ENCODE data around the gene ARHGAP42. TPM values are rescaled to one million over a fixed set of nuclear protein-coding genes. Genes with fewer than 3 reads are reported as not detected.

ARHGAP42 gene
- polyA plus RNA-seq, 3 donors: 0.13 TPM; not detected in 2

DNA sequence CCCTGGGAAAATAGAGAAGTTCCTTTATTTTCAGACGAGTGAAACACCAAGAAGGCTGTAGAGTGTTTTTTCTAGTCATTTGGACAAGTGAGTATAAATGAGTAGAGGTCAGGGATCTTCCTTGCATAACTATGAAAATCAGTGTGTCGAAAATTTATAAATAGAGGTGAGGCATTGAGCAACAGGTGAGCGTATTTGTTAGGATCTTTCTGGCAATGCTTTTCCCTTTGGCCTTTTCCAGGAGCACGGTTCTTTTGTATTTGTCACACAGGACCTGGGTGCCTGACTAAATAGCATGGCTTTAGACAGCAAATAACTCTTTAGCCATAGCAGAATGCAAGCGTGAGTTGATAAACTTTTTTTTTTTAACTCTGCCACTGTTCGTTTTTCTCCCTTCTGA lies 19.6 kb upstream of the ARHGAP42 start:
- no peaks in the 10 kb centered on the region for H3K36me3 Mint-ChIP-seq
- no peak overlapping the region for H3K4me2 ChIP-seq (replicated peaks; ENCODE audit: extremely low read depth, low read length, poor library complexity, severe bottlenecking)
- 80% methylated on average over 2 of the region's 6 CpGs for WGBS (ENCODE audit: insufficient coverage)
- no peaks in the 10 kb centered on the region for H3K79me2 ChIP-seq (ENCODE audit: insufficient read depth, low read length)
- H3K27ac ChIP-seq (ENCODE audit: low read depth in 1 of 2, low read length in 2 of 2): no peak overlapping the region
- no peaks in the 10 kb centered on the region for H3K9me3 ChIP-seq (replicated peaks in 1 of 2; ENCODE audit: control insufficient read depth in 1 of 2, insufficient read depth in 1 of 2, low read length in 2 of 2)
- no peaks in the 10 kb centered on the region for H3K36me3 ChIP-seq (replicated peaks in 1 of 2; ENCODE audit: control insufficient read depth in 1 of 2, insufficient read depth in 2 of 2, low read length in 2 of 2)
- H4K20me1 ChIP-seq (ENCODE audit: insufficient read depth, low read length): no peaks in the 10 kb centered on the region
- intact Hi-C loops (cut with micrococcal nuclease): no loop called here
- no peak overlapping the region for H3K4me3 ChIP-seq (replicated peaks in 1 of 3; ENCODE audit: low read depth in 2 of 3, low read length in 3 of 3)
- no peaks in the 10 kb centered on the region for H3K27me3 ChIP-seq (ENCODE audit: control insufficient read depth in 2 of 2, insufficient read depth in 2 of 2, low read length in 2 of 2)
- peaks cover 0 to 13% (median 0%) of the 10 kb centered on the region in 7 donors for H3K9me3 Mint-ChIP-seq
- H3K27ac Mint-ChIP-seq: no peak overlapping the region
- H2AFZ ChIP-seq (ENCODE audit: insufficient read depth, low read depth, low read length, poor library complexity, severe bottlenecking): no peak overlapping the region
- H3K4me1 ChIP-seq (ENCODE audit: control insufficient read depth in 1 of 2, insufficient read depth in 2 of 2, low read length in 2 of 2): no peaks in the 10 kb centered on the region
- no peak overlapping the region for H3K4me3 Mint-ChIP-seq
- H3K4me1 Mint-ChIP-seq: no peaks in the 10 kb centered on the region
- H3K9ac ChIP-seq (ENCODE audit: insufficient read depth, low read length, poor library complexity, severe bottlenecking): no peak overlapping the region
- H3K27me3 Mint-ChIP-seq (ENCODE audit: low read depth in 3 of 3): no peaks in the 10 kb centered on the region
- DNase-seq: no peak
- TF ChIP-seq, protein P1, sequence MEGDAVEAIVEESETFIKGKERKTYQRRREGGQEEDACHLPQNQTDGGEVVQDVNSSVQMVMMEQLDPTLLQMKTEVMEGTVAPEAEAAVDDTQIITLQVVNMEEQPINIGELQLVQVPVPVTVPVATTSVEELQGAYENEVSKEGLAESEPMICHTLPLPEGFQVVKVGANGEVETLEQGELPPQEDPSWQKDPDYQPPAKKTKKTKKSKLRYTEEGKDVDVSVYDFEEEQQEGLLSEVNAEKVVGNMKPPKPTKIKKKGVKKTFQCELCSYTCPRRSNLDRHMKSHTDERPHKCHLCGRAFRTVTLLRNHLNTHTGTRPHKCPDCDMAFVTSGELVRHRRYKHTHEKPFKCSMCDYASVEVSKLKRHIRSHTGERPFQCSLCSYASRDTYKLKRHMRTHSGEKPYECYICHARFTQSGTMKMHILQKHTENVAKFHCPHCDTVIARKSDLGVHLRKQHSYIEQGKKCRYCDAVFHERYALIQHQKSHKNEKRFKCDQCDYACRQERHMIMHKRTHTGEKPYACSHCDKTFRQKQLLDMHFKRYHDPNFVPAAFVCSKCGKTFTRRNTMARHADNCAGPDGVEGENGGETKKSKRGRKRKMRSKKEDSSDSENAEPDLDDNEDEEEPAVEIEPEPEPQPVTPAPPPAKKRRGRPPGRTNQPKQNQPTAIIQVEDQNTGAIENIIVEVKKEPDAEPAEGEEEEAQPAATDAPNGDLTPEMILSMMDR (IDR thresholded peaks at IDR 0.05): no peak

DNA sequence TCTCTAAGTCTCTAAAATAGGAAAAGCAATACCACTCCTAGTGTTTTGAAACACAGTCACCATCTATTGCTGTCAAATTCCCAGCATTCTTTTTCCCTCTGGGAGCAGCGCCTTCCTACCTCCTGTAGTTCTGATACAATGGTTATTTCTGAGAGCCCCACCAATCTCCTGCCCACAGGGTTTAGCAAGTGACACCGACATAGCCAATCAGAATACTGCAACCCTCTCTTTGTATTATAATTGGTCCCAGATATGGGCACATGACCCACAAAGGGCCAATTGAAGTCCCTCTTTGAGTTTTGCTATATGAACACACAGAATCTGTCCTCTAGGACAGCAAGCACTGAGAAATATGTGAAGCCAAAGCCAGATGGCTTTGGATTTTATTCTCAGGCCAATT lies 16.9 kb upstream of the ARHGAP42 start:
- Mint-ChIP-seq H3K27me3 (ENCODE audit: low read depth in 3 of 3) (no peaks in the 10 kb centered on the region), H3K4me3 (no peak overlapping the region), H3K36me3 (no peaks in the 10 kb centered on the region), H3K4me1 (no peaks in the 10 kb centered on the region), H3K9me3 (peaks cover 0 to 10% (median 0%) of the 10 kb centered on the region in 7 donors), H3K27ac (no peak overlapping the region)
- Histone ChIP-seq H3K9ac (ENCODE audit: insufficient read depth, low read length, poor library complexity, severe bottlenecking) (no peak overlapping the region), H4K20me1 (ENCODE audit: insufficient read depth, low read length) (no peaks in the 10 kb centered on the region), H3K4me2 (replicated peaks; ENCODE audit: extremely low read depth, low read length, poor library complexity, severe bottlenecking) (no peak overlapping the region), H3K27ac (ENCODE audit: low read depth in 1 of 2, low read length in 2 of 2) (no peak overlapping the region), H3K36me3 (replicated peaks in 1 of 2; ENCODE audit: control insufficient read depth in 1 of 2, insufficient read depth in 2 of 2, low read length in 2 of 2) (no peaks in the 10 kb centered on the region), H3K9me3 (replicated peaks in 1 of 2; ENCODE audit: control insufficient read depth in 1 of 2, insufficient read depth in 1 of 2, low read length in 2 of 2) (no peaks in the 10 kb centered on the region), H2AFZ (ENCODE audit: insufficient read depth, low read depth, low read length, poor library complexity, severe bottlenecking) (no peak overlapping the region), H3K27me3 (ENCODE audit: control insufficient read depth in 2 of 2, insufficient read depth in 2 of 2, low read length in 2 of 2) (no peaks in the 10 kb centered on the region), H3K4me3 (replicated peaks in 1 of 3; ENCODE audit: low read depth in 2 of 3, low read length in 3 of 3) (no peak overlapping the region), H3K79me2 (ENCODE audit: insufficient read depth, low read length) (no peaks in the 10 kb centered on the region), H3K4me1 (ENCODE audit: control insufficient read depth in 1 of 2, insufficient read depth in 2 of 2, low read length in 2 of 2) (no peaks in the 10 kb centered on the region)
- intact Hi-C loops (cut with micrococcal nuclease): no loop called here
- TF ChIP-seq, protein P1 (IDR thresholded peaks at IDR 0.05): no peak
- DNase-seq: no peak
- 90% methylated on average over 2 of the region's 2 CpGs for WGBS (ENCODE audit: insufficient coverage)

Data from CD14-positive monocyte (primary cell).